Aorta (tissue), 5 donors: ENCODE results near the gene KRT3. TPM values are rescaled to one million over a fixed set of nuclear protein-coding genes. Genes with fewer than 3 reads are reported as not detected.
A peak's percentile ranks its signal among the peaks of the same experiment; 100 is the strongest.
"Not testable (repeated sequence)": the region's sequence is repeated elsewhere in the genome, so short reads cannot be mapped to it uniquely, and the experiment has no call there.

Source experiments
- ATAC-seq: fragments of 200-7000 bp; cut with Tn5 transposase; one replicate; pipeline ENCODE4 v1.9.1; 2022; ENCODE audit warnings: moderate library complexity; ENCODE audit not compliant: low FRiP score
- DNase-seq, 2 donors: peaks; one replicate each; pipeline ENCODE4 v3.0.0-alpha.2; 2020
- H3K27ac ChIP-seq, 2 donors: one replicate each; pipeline ENCODE4 v1.5.1; 2013; ENCODE audit warnings: low read length in 2 of 2, mild to moderate bottlenecking in 2 of 2, moderate library complexity in 2 of 2, control low read depth in 1 of 2, inconsistent platforms in 1 of 2, low read depth in 1 of 2
- H3K27me3 ChIP-seq, 2 donors: one replicate each; pipeline ENCODE4 v1.6.1; 2013; ENCODE audit warnings: control low read depth in 1 of 2, low read length in 1 of 2, mild to moderate bottlenecking in 1 of 2, moderate library complexity in 1 of 2; ENCODE audit not compliant: insufficient read depth in 2 of 2, control insufficient read depth in 1 of 2
- H3K36me3 ChIP-seq, 2 donors: one replicate each; pipeline ENCODE4 v1.6.1; 2013; ENCODE audit warnings: control low read depth in 1 of 2, low read length in 1 of 2, mild to moderate bottlenecking in 1 of 2; ENCODE audit not compliant: insufficient read depth in 2 of 2, control insufficient read depth in 1 of 2
- H3K4me1 ChIP-seq, 2 donors: one replicate each; pipeline ENCODE4 v1.6.1; 2013; ENCODE audit warnings: low read length in 2 of 2, control low read depth in 1 of 2, mild to moderate bottlenecking in 1 of 2, moderate library complexity in 1 of 2; ENCODE audit not compliant: insufficient read depth in 2 of 2, control insufficient read depth in 1 of 2
- H3K4me3 ChIP-seq, 2 donors: one replicate each; pipeline ENCODE4 v1.5.1; 2013; ENCODE audit warnings: low read length in 2 of 2, control low read depth in 1 of 2, mild to moderate bottlenecking in 1 of 2
- H3K9me3 ChIP-seq: one replicate; pipeline ENCODE4 v1.6.1; 2013; ENCODE audit warnings: mild to moderate bottlenecking, low read length; ENCODE audit not compliant: control insufficient read depth
- WGBS, 2 donors: extraction: QIAGEN DNeasy Blood & Tissue Kit; methylation state at CpG; one replicate each; pipeline ENCODE4 v1.1.7; 2013; 5-methylcytosine and 5-hydroxymethylcytosine counted together
- intact Hi-C, 2 donors: fragments of 100-400 bp; cut with DNase I; formaldehyde crosslinking; loops; one replicate each; pipeline versions ENCODE4 v1.14.2 to v1.15.0; 2022
- polyA plus RNA-seq, 2 donors: library from polyadenylated mRNA; stranded (reverse); fragments of 200-250 nt; gene quantifications; one replicate each; pipeline ENCODE4 v1.2.3, GENCODE V29; 2013
- total RNA-seq, 2 donors: library from RNA; stranded (reverse); fragmentation: NEBNext Ultra II Directional; extraction: Animal tissue kit (Norgen Biotek cat#: 25700); gene quantifications; one replicate each; pipeline ENCODE4 v1.2.1, GENCODE V29; 2021
- donor health status: healthy with polysubstance abuse.
- donor health status: Bipolar disorder and iron deficiency.
- donor health status: DM: no; HTN: no; CAD: no.
- donor health status: DM: no; HTN: no; CAD: no.
- donor health status: DM: yes; HTN: yes; CAD: no.

Gene KRT3
- total and polyA plus RNA-seq, 4 donors, result not detected

DNA sequence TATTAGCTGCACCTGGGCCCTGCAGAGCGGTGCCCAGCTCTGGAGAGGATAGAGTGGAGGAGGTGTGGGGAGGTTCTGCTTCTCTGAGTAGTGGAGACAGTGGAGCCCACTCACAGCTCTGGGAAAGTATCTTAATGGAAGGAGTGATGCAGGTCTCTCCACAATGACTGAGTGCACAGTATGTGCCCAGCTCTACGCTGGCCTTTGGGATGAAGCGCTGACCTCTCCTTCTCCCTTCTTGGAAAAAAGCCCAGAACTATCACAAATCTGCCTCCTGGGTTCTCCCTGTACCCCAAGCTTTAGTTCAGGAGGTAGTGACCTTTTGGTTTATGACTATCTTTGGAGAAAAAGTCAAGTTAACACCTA is 495 bp upstream of the KRT3 start:
- 97 to 98% methylated on average over 3 of the region's 3 CpGs for WGBS, 2 donors
- H3K36me3 ChIP-seq, result no peaks in the 10 kb centered on the region
- ATAC-seq (no peak), DNase-seq (no peak)
- H3K4me1 ChIP-seq, result no peaks in the 10 kb centered on the region
- no peaks in the 10 kb centered on the region for H3K27me3 ChIP-seq
- peaks cover 2% of the 10 kb centered on the region for H3K9me3 ChIP-seq
- H3K27ac ChIP-seq, result no peak overlapping the region
- intact Hi-C loops, result no loop called here
- no peak overlapping the region for H3K4me3 ChIP-seq

DNA sequence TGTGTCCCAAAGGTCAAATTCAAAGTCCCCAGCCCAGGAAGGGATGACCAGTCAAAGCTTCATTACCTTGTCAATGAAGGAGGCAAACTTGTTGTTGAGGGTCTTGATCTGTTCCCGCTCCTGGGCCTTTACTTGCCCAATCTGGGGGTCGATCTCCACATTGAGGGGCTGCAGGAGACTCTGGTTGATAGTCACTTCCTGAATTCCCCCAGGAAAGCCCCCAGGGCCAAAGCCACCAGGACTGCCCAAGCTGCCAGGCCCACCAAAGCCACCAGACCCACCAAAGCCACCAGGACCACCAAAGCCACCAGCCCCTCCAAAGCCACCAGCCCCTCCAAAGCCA is 614 bp downstream of the KRT3 start:
- ATAC-seq, H3K36me3 ChIP-seq, DNase-seq, intact Hi-C loops, H3K9me3 ChIP-seq, H3K4me1 ChIP-seq, H3K4me3 ChIP-seq, H3K27ac ChIP-seq, H3K27me3 ChIP-seq: not testable (repeated sequence)
- WGBS, 2 donors, result 99 to 100% methylated on average over 2 of the region's 2 CpGs

DNA sequence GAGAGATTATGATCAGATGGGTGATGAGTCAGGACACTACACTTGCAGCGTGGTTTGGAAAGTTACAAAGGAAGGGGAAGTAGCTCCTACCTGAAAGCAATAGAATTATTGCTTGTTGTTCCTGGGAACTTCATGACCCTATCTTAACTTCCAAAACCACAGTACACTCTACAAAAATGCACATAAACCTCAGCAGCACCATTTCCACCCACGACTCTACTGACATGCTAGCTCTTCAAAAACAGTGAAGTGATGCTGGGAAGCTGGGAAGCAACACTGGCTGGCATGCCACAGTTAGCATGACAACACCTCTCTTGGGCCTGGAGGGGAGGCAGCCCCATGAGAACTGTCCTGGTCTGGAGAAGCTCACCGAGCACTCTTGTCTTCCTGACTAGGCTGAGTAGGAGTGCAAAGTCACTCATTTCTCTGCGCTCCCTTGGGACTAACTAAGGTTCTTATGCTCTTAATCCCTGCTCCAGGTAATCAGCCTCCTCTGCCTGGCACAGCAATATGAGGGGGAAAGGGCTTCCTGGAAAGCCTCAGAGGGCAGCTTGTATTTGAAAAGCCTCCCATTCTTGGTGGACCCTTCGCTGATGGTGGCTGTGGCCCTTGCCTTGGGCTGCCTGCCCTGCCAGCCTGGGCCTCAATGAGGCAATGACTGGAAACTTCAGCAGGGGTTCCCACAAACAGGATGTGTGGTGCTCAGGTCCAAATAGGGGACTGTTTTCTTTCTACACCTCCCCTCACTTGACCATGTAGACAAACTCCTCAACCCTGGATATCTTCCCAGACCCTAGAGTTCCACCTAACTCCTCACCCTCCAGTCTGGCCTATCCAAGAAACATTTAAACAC is 1.2 kb downstream of the KRT3 start:
- no peaks in the 10 kb centered on the region for H3K36me3 ChIP-seq
- no peak overlapping the region for H3K4me3 ChIP-seq
- H3K27me3 ChIP-seq, result no peaks in the 10 kb centered on the region
- H3K9me3 ChIP-seq, result peaks cover 3% of the 10 kb centered on the region
- DNase-seq (no peak), ATAC-seq (no peak)
- intact Hi-C loops, result no loop called here
- H3K4me1 ChIP-seq, result no peaks in the 10 kb centered on the region
- H3K27ac ChIP-seq, result no peak overlapping the region
- 90% methylated on average over 5 of the region's 5 CpGs for WGBS, 2 donors

DNA sequence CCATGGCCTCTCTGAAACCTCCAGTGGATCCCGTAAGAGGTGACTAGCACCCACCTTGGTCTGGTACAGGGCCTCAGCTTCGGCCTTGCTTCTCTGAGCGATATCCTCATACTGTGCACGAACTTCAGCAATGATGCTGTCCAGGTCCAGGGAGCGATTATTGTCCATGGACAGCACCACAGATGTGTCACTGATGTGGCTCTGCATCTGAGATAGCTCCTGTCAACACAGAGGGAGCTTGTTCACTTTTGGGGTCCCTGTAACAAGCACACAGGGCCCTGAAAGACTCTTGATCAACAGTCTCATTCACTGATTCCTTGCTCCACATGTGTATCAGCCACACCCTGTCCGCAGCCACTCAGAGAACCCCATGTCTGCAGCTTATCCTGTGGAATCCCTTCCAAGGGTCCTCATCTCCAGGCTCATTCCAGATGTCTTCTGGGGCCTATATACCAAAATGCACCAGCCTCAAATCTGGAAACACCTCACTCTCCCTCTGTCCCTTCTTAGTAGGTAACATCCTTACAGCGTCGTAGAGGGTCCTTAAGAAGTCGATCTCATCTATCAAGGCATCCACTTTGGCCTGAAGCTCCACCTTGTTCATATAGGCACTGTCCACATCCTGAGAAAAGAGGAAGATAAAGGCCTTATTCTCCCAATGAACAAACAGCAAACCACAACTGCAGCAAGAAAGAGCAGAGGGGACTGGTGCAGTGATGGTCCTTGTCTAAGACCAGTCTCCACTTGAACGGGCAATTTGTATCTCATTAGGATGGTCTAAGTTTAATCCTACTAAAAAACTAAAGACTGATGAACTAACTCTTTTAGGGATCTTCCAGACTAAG is 3.5 kb downstream of the KRT3 start:
- DNase-seq, result no peak
- intact Hi-C loops, result no loop called here
- WGBS, 2 donors, result 84 to 91% methylated on average over 10 of the region's 10 CpGs
- Histone ChIP-seq H3K9me3 (peaks cover 3% of the 10 kb centered on the region), H3K36me3 (no peaks in the 10 kb centered on the region), H3K4me1 (no peaks in the 10 kb centered on the region), H3K27ac (no peak overlapping the region), H3K4me3 (no peak overlapping the region), H3K27me3 (no peaks in the 10 kb centered on the region)
- no peak for ATAC-seq

DNA sequence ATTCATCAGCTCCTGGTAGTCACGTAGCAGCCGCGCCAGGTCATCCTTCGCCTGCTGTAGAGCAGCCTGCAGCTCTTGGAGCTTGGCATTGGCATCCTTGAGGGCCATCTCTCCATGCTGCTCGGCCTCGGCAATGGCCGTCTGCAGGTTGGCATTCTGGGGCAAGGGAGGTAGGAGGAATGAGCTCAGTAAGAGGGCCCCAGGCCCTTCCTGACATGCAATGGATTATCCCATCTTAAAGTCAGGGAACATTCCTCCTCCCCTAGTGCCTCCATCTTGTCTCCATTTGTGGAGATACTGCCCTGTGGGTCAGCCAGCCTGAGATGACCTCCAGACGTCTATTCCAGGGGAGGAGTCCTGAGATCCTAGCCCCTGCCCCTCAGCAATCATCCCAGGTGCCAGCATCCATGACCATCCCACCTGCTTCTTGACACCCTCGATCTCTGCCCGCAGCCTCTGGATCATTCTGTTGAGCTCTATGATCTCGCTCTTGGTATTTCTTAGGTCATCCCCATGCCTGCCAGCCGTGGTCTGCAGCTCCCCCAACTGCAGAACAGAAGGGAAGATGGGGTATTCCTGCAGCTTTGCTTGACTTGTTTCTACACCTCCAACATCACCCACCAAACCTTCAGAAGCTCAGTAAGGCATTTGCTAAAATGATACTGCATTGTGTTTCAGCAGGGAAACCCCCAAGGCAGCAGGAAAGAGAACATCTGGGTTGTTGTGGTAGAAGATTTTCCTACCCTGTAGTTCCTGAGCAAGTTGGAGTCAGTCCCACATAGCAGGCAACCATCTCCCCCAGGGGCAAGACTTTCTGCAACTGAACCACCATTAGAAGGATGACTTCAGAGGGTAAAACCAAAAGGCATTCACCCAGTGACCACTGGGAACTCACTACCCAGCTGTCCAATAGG is 4.4 kb downstream of the KRT3 start:
- intact Hi-C loops, result no loop called here
- Histone ChIP-seq H3K9me3 (peaks cover 3% of the 10 kb centered on the region), H3K27ac (no peak overlapping the region), H3K4me3 (no peak overlapping the region), H3K27me3 (no peaks in the 10 kb centered on the region), H3K4me1 (no peaks in the 10 kb centered on the region), H3K36me3 (no peaks in the 10 kb centered on the region)
- ATAC-seq (no peak), DNase-seq (no peak)
- WGBS, 2 donors, result 90 to 95% methylated on average over 12 of the region's 12 CpGs

DNA sequence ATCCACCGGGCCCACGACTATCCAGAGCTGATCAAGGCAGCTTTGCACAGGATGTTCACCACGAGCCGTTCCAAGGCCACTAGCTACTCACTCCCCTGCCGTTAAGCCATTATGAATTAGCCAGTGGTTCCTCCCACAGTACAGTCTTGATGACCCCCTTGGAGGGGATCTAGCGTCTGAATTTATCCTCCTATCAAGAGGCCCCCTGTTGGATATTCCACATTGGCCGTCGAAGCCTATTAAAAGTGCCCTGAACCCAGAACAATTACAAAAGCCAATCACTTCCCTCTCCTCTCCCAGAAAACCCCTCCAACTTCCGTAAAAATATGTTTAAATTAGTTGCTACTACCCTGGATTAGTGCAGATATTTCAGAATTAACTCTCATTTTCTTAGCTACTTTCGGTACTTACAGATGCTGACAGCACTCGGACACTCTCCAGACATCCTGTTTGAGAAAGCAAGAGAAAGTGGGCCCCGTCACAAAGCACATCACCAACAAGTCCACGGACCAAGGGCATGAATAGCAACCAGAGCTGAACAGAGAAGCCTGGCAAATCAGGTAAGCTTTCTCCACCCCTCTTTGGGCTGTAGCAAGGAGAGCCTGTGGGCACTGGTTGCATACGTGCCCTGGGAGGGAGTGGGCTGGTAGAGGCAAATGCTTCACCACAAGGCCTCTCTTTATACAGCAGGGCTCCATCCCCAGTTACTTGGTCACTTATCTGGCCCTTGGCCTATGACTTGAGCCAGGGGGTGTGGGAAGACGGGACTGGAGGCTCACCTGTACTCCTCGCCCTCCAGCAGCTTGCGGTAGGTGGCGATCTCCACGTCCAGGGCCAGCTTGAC is 5.3 kb downstream of the KRT3 start:
- DNase-seq (no peak), ATAC-seq (no peak)
- no peak overlapping the region for H3K4me3 ChIP-seq
- 68 to 70% methylated on average over 19 of the region's 19 CpGs for WGBS, 2 donors
- peaks cover 3% of the 10 kb centered on the region for H3K9me3 ChIP-seq
- intact Hi-C loops, result no loop called here
- H3K36me3 ChIP-seq, result no peaks in the 10 kb centered on the region
- no peaks in the 10 kb centered on the region for H3K27me3 ChIP-seq
- no peak overlapping the region for H3K27ac ChIP-seq
- H3K4me1 ChIP-seq, result no peaks in the 10 kb centered on the region

DNA sequence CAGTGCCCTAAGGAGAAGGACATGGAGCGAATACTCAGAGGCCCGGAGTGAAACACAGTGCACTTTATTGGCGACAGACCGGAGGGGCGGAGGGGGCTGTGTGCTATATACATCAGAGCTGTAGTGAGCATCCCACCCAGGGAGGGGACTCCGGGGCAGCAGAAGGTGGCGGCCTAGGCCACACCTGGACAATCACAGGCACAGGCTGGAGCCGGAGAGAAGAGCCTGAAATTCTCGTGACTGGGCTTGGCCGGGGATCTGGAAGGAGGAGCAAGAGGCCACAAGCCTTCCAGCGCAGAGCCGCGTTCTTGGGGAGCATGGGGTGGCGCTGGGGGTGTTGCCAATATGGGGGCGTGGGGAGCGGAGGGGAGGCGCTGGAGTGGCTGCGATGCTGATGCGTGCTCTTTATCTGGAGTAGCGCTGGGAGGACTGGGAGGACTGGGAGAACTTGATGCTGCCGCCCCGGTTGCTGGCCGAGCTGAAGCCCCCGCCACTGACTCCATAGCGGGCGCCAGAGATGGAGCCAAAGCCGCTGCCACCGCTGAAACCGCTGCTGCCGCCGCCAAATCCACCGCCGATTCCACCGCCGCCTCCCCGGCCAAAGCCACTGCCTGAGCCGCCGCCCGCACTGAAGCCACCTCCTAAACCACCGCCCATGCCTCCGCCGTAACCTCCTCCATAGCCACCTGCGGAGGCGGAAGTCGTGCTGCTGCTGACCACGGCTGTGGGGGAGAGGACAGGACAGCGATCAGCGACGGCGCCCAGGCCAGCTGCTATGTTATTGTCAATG is 6.1 kb downstream of the KRT3 start:
- peaks cover 0 to 2% of the 10 kb centered on the region in 2 donors for H3K27me3 ChIP-seq
- intact Hi-C loops, result no loop called here
- peak; percentile 31 for ATAC-seq

More for the DNA sequence above, 6.1 kb downstream of the KRT3 start:
- Histone ChIP-seq H3K27ac (no peak overlapping the region), H3K9me3 (peaks cover 3% of the 10 kb centered on the region), H3K36me3 (no peaks in the 10 kb centered on the region), H3K4me1 (no peaks in the 10 kb centered on the region), H3K4me3 (no peak overlapping the region)
- no peak for DNase-seq
- WGBS, 2 donors, result 22 to 23% methylated on average over 49 to 50 of the region's 50 CpGs
